ENCODE data around the gene S1PR3.
A peak's percentile ranks its signal among the peaks of the same experiment; 100 is the strongest.

The S1PR3 gene

DNA sequence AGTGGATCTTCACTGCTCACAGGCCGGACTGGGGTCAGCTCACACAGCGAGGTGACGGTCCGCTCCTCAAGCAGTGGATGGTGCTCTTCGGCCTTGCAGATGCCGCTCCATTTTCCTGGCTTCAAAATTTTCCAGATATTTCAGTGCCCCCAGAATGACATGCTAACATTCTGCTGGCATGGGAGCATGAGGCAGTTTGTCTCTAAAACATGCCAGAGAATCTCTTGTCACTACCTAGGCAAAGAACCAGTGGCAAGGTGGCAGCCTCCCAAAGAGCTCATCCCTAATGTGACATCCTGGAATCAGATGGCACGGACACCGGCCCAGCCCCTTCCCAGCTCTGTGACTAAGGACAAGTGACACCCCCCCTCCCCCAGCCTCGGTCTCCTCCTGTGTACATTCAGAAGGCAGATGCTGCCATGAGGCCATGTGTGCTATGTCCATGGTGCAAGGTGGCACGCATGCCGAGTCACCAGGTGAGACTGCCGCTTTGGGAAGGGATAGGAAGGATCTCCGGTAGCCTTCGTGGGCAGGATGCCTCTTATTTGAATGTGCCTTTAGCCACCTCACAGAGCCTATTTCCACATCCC is 2.7 kb downstream of the S1PR3 start:
- TF ChIP-seq GATA3 (IDR thresholded peaks at IDR 0.05; ENCODE audit: low read depth, low read length) (no peak), GATA2 (IDR thresholded peaks at IDR 0.05; ENCODE audit: low read depth, low read length) (no peak)

GRCh38 chr9:88994469-88995199 is 3.4 kb downstream of the S1PR3 start:
- no peak for TF ChIP-seq GATA2 (IDR thresholded peaks at IDR 0.05; ENCODE audit: low read depth, low read length)
- TF ChIP-seq GATA3 (IDR thresholded peaks at IDR 0.05; ENCODE audit: low read depth, low read length): no peak

- no peak for TF ChIP-seq GATA2 (IDR thresholded peaks at IDR 0.05; ENCODE audit: low read depth, low read length)
- TF ChIP-seq GATA3 (IDR thresholded peaks at IDR 0.05; ENCODE audit: low read depth, low read length): no peak
These were observed 3.9 kb downstream of the S1PR3 start for GRCh38 chr9:88995200-88995577.

GRCh38 chr9:88995627-88996026 is 4.4 kb downstream of the S1PR3 start:
- TF ChIP-seq GATA2 (IDR thresholded peaks at IDR 0.05; ENCODE audit: low read depth, low read length) (no peak), GATA3 (IDR thresholded peaks at IDR 0.05; ENCODE audit: low read depth, low read length) (no peak)

DNA sequence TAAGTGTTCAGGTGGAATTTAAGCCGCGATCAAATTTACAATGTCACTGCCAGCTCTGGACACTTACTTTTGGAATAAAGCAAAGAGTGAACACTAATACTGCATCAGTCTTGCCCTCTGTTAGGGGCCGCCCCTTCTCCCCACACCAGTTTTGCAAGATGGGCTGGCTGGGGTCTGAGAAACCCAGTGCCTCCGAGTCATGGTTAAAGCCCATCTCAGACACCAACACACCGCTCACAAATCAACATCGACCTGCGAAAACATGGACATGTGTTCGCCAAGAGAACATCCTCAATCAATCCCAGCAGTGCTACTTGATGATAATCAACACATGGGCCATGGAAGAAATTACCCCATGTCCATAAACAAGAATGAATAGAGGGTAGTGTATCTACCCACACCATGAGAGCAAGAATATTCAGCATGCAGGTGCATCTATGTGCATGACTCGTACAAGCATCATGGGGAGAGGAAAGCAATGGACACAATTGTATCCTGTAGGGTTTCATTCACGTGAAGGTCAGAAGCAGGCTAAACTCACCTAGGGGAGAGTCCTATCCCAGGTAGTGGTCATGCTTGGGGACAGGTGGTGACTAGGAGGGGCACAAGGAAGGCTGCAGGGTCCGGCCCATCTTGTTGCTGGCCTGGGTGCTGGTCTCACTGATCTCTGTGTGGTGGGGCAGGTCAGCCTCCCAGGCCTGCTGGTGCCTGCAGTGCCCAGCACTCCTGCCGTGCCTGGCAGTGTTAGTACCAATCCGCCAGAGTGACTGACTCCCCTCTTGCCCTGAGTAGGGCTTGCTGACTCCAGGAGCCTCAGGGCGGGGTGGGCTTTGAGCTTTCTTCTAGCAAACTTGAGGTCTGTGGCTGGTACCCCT is 5.0 kb downstream of the S1PR3 start:
- TF ChIP-seq GATA3 (IDR thresholded peaks at IDR 0.05; ENCODE audit: low read depth, low read length) (no peak), GATA2 (IDR thresholded peaks at IDR 0.05; ENCODE audit: low read depth, low read length) (no peak)

GRCh38 chr9:88996921-88997235 is 5.6 kb downstream of the S1PR3 start:
- no peak for TF ChIP-seq GATA2 (IDR thresholded peaks at IDR 0.05; ENCODE audit: low read depth, low read length)
- no peak for TF ChIP-seq GATA3 (IDR thresholded peaks at IDR 0.05; ENCODE audit: low read depth, low read length)

GRCh38 chr9:88997646-88998045 is 6.4 kb downstream of the S1PR3 start:
- TF ChIP-seq GATA2 (IDR thresholded peaks at IDR 0.05; ENCODE audit: low read depth, low read length): no peak
- no peak for TF ChIP-seq GATA3 (IDR thresholded peaks at IDR 0.05; ENCODE audit: low read depth, low read length)

GRCh38 chr9:88998503-88998902 is 7.2 kb downstream of the S1PR3 start:
- no peak for TF ChIP-seq GATA2 (IDR thresholded peaks at IDR 0.05; ENCODE audit: low read depth, low read length)
- TF ChIP-seq GATA3 (IDR thresholded peaks at IDR 0.05; ENCODE audit: low read depth, low read length): no peak

DNA sequence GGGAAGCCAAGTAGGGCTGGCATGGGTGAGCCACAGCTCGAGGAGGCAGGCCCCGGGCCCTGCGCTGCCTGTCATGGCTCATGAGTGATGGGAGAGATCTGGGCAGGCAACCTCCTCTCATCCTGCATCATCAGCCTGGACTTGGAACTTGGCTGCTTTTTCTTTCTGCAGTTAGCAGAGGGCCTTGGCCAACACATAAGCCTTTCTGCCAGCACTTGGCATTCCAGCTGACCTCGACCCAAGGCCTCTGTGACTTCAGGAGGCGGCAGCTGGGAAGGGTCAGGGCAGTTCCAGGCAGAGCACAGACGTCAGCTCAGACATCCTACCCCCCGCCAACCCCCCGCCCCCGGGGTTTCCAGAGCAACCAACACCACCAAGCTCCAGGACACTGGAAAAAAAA is 7.6 kb downstream of the S1PR3 start:
- TF ChIP-seq GATA2 (IDR thresholded peaks at IDR 0.05; ENCODE audit: low read depth, low read length) (no peak), GATA3 (IDR thresholded peaks at IDR 0.05; ENCODE audit: low read depth, low read length) (no peak)

DNA sequence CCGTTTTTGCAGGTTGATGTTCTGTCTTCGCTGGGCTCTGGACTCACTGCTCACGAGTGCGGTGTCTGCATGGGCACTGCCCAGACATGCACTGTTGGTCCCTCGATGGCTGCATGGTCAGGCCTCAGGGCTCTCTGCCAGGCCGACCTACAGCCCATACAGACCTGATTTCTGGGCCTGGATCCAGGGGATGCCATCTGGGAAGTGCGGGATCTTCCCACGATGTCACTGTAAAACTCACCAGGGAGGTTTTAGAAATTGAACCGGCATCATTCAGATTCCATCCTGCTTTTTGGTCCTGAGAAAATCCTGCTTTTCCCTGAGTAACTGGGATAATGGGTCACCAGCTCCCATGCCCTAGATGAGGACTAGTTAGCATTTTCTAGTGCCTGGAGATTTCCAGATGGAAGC is 9.1 kb downstream of the S1PR3 start:
- TF ChIP-seq GATA3 (IDR thresholded peaks at IDR 0.05; ENCODE audit: low read depth, low read length) (no peak), GATA2 (IDR thresholded peaks at IDR 0.05; ENCODE audit: low read depth, low read length) (no peak)

DNA sequence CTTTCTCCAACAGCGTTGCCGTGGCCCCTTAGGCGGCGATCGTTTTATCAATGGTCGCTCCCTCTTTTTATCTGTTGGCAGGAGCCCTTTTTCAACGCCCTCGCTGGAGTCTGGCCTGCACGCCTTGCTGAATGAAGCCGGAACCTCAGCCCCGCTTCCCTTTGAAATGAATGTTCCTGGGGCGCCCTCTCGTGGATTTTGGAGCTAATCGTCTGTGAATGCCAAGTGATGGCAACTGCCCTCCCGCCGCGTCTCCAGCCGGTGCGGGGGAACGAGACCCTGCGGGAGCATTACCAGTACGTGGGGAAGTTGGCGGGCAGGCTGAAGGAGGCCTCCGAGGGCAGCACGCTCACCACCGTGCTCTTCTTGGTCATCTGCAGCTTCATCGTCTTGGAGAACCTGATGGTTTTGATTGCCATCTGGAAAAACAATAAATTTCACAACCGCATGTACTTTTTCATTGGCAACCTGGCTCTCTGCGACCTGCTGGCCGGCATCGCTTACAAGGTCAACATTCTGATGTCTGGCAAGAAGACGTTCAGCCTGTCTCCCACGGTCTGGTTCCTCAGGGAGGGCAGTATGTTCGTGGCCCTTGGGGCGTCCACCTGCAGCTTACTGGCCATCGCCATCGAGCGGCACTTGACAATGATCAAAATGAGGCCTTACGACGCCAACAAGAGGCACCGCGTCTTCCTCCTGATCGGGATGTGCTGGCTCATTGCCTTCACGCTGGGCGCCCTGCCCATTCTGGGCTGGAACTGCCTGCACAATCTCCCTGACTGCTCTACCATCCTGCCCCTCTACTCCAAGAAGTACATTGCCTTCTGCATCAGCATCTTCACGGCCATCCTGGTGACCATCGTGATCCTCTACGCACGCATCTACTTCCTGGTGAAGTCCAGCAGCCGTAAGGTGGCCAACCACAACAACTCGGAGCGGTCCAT is 10.0 kb downstream of the S1PR3 start:
- no peak for TF ChIP-seq GATA3 (IDR thresholded peaks at IDR 0.05; ENCODE audit: low read depth, low read length)
- peak; percentile 73 for TF ChIP-seq GATA2 (IDR thresholded peaks at IDR 0.05; ENCODE audit: low read depth, low read length)

- TF ChIP-seq GATA3 (IDR thresholded peaks at IDR 0.05; ENCODE audit: low read depth, low read length) (no peak), GATA2 (IDR thresholded peaks at IDR 0.05; ENCODE audit: low read depth, low read length) (no peak)
These were observed 10.8 kb downstream of the S1PR3 start for GRCh38 chr9:89001917-89002540.

GRCh38 chr9:89002987-89003386 is 11.7 kb downstream of the S1PR3 start:
- TF ChIP-seq GATA3 (IDR thresholded peaks at IDR 0.05; ENCODE audit: low read depth, low read length) (no peak), GATA2 (IDR thresholded peaks at IDR 0.05; ENCODE audit: low read depth, low read length) (no peak)
